Right lobe of liver (tissue), 6 donors: ENCODE measurements around the gene WDR45B. TPM values are rescaled to one million over a fixed set of nuclear protein-coding genes. Genes with fewer than 3 reads are reported as not detected.
A peak's percentile ranks its signal among the peaks of the same experiment; 100 is the strongest.

Experiments
- ATAC-seq, 4 donors: fragments of 200-7000 bp; cut with Tn5 transposase; one replicate each; pipeline ENCODE4 v1.9.1; 2020; ENCODE audit warnings: mild to moderate bottlenecking in 4 of 4, moderate library complexity in 4 of 4
- DNase-seq, 3 donors: peaks; one replicate each; pipeline ENCODE4 v3.0.0-alpha.2; 2020
- H3K27ac ChIP-seq, 3 donors: fragments of 200-600 bp; one replicate each; pipeline ENCODE4 v1.8.0; 2022
- H3K27me3 ChIP-seq, 2 donors: fragments of 200-600 bp; one replicate each; pipeline ENCODE4 v1.8.0; 2022
- H3K36me3 ChIP-seq, 4 donors: fragments of 200-600 bp; sonication (generic) in 1 of 4; one replicate each; pipeline versions ENCODE4 v1.5.1 to v1.8.0; 2017 to 2022; ENCODE audit warnings: control low read depth in 1 of 4
- H3K4me1 ChIP-seq, 4 donors: fragments of 200-600 bp; sonication (generic) in 1 of 4; one replicate each; pipeline versions ENCODE4 v1.5.1 to v1.8.0; 2017 to 2022; ENCODE audit warnings: control low read depth in 1 of 4
- H3K4me3 ChIP-seq, 3 donors: fragments of 200-600 bp; one replicate each; pipeline ENCODE4 v1.8.0; 2022
- H3K9me3 ChIP-seq, 4 donors: fragments of 200-600 bp; sonication (generic) in 1 of 4; one replicate each; pipeline versions ENCODE4 v1.5.1 to v1.8.0; 2017 to 2022; ENCODE audit warnings: control low read depth in 1 of 4
- CTCF ChIP-seq, 4 donors: fragments of 200-600 bp in 3 of 4; fragments of 450-650 bp in 1 of 4; IDR thresholded peaks; one replicate each; pipeline versions ENCODE4 v1.5.1 to v1.8.0; 2016 to 2022; ENCODE audit warnings: antibody characterized with exemption in 4 of 4, mild to moderate bottlenecking in 2 of 4
- POLR2A ChIP-seq: fragments of 450-650 bp; IDR thresholded peaks from one replicate; pipeline ENCODE4 v1.6.1; 2017; ENCODE audit warnings: antibody characterized with exemption, mild to moderate bottlenecking
- WGBS: methylation state at CpG from one replicate; pipeline ENCODE4 v1.1.6; 2018; ENCODE audit warnings: low coverage, low lambda C conversion rate; ENCODE audit not compliant: insufficient coverage; ENCODE audit errors: missing lambda C conversion rate; 5-methylcytosine and 5-hydroxymethylcytosine counted together
- intact Hi-C, 2 donors: fragments of 100-400 bp; cut with DNase I; formaldehyde crosslinking; loops; one replicate each; pipeline versions ENCODE4 v1.11.2 to v1.14.1; 2022
- total RNA-seq, 6 experiments: library from RNA; depleted of rRNA in 2 of 6; stranded (reverse); fragments of >200 nt in 2 of 6; fragmentation: NEBNext Ultra II Directional in 3 of 6; extraction: Animal tissue kit (Norgen Biotek cat#: 25700) in 3 of 6; gene quantifications; one replicate each; pipeline versions ENCODE4 v1.1.0 to v1.2.4, GENCODE V29; 2016 to 2023
- donor health status: DM: no; HTN: yes; CAD: no.
- donor health status: DM: no; HTN: no; CAD: no.
- donor health status: DM: no; HTN: no; CAD: no.
- donor health status: DM: no; HTN: yes; CAD: no.
- donor health status: DM: no; HTN: yes; CAD: no.

Gene WDR45B
- total RNA-seq, 6 experiments from 2014 or later, result 27.7 to 40.7 (median 31.6) TPM

DNA sequence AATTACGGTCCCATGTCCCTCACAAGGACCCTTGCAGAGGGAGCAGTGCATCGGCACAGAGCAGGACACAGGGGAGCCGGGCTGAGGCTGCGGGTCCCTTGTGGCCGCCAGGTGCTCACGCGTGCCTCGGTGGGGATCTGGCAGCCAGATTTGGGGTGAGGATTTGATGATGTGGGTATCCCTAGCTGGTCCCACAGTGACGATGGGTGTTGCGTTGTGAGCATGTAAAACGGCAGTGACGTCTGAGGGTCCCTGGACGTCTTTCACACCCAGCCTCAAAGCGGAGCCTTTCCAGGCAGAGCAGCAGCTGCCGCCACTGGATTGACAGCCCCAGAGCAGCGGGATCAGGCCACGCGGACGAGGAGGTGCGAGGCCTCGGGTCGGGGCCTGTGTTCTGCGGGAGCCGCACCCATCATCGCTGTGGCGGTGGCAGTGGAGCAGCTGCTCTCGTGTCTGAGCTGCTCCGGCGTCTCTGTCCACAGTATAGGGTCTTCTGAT lies 54.6 kb downstream of the WDR45B start:
- no peak for TF ChIP-seq POLR2A
- TF ChIP-seq CTCF (IDR thresholded peaks at IDR 0.05), result no peak
- DNase-seq (peak in 1 of 3 donors; percentile 57), ATAC-seq (peak in 1 of 4 donors; percentile 1)
- Histone ChIP-seq H3K27me3 (no peaks in the 10 kb centered on the region), H3K4me3 (peak overlapping the region; percentile 36 to 70 (median 59)), H3K4me1 (peaks cover 0 to 9% (median 4%) of the 10 kb centered on the region in 4 donors), H3K27ac (peak overlapping the region; percentile 72 to 93 (median 90)), H3K36me3 (peaks cover 0 to 17% (median 2%) of the 10 kb centered on the region in 4 donors), H3K9me3 (no peaks in the 10 kb centered on the region)
- WGBS, result 31% methylated on average over 7 of the region's 29 CpGs
- intact Hi-C loops, result no loop called here

DNA sequence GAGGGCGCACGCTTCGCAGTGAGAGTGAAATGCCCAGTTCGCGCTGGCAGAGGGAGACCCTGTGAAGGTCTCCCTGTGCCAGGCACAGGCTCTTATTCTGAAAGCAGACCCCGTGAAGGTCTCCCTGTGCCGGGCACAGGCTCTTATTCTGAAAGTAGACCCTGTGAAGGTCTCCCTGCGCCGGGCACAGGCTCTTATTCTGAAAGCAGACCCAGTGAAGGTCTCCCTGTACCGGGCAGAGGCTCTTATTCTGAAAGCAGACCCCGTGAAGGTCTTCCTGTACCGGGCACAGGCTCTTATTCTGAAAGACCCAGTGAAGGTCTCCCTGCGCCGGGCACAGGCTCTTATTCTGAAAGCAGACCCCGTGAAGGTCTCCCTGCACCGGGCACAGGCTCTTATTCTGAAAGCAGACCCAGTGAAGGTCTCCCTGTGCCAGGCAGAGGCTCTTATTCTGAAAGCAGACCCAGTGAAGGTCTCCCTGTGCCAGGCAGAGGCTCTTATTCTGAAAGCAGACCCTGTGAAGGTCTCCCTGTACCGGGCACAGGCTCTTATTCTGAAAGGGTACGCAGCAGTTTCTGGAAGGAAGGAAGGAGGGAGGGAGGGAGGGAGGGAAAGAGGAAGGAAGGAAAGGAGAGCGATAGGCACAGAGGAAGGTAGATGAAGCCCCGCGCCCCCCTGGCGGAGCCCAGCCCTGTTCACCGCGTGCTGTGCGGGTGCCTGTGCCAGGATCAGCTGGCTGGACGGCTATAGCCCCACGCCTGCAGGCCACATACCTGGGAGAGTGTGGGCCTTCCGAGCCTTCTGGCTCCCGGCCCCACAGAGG lies 55.3 kb downstream of the WDR45B start:
- peak; percentile 50 to 70 (median 55) for ATAC-seq
- peak in 2 of 3 donors; percentile 66 to 81 for DNase-seq
- Histone ChIP-seq H3K9me3 (no peaks in the 10 kb centered on the region), H3K4me3 (peak overlapping the region; percentile 36 to 70 (median 59)), H3K27me3 (no peaks in the 10 kb centered on the region), H3K27ac (peak overlapping the region; percentile 72 to 93 (median 90)), H3K4me1 (peaks cover 0 to 9% (median 4%) of the 10 kb centered on the region in 4 donors), H3K36me3 (peaks cover 0 to 18% (median 2%) of the 10 kb centered on the region in 4 donors)
- WGBS, result 12% methylated on average over 19 of the region's 29 CpGs
- intact Hi-C loops, result no loop called here
- TF ChIP-seq POLR2A (no peak), CTCF (IDR thresholded peaks at IDR 0.05) (no peak)

DNA sequence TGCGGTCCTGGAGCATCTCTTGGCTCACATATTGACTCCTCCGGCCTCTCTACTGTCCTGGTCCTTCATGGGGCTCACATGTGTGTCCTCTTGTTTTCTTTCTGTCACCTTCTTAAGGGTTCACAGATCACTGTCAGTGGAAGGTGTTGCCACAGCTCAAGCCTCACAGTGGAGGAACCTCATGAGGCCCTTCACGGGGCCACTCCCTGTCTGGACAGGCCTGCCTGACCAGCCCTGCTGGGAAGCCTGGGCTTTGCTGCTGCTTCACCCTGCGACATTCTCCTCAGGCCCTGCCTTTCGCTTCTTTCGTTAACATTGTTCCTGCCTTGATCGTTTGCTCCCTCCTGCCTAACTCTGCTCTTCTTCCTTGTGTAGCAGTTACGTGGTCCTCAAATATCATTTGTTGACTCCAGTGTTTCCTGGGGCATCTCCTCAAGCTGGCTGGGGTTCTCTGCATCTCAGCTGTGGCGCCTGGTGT lies 55.9 kb downstream of the WDR45B start:
- Histone ChIP-seq H3K27me3 (no peaks in the 10 kb centered on the region), H3K4me3 (no peak overlapping the region), H3K36me3 (peaks cover 0 to 23% (median 2%) of the 10 kb centered on the region in 4 donors), H3K27ac (peak overlapping the region; percentile 72 to 93 (median 90)), H3K4me1 (peaks cover 0 to 9% (median 4%) of the 10 kb centered on the region in 4 donors), H3K9me3 (no peaks in the 10 kb centered on the region)
- DNase-seq (peak in 1 of 3 donors; percentile 54), ATAC-seq (peak; percentile 16 to 21 (median 18))
- intact Hi-C loops, result no loop called here
- no peak for TF ChIP-seq CTCF (IDR thresholded peaks at IDR 0.05)
- no peak for TF ChIP-seq POLR2A
- 65% methylated on average over 6 of the region's 9 CpGs for WGBS

DNA sequence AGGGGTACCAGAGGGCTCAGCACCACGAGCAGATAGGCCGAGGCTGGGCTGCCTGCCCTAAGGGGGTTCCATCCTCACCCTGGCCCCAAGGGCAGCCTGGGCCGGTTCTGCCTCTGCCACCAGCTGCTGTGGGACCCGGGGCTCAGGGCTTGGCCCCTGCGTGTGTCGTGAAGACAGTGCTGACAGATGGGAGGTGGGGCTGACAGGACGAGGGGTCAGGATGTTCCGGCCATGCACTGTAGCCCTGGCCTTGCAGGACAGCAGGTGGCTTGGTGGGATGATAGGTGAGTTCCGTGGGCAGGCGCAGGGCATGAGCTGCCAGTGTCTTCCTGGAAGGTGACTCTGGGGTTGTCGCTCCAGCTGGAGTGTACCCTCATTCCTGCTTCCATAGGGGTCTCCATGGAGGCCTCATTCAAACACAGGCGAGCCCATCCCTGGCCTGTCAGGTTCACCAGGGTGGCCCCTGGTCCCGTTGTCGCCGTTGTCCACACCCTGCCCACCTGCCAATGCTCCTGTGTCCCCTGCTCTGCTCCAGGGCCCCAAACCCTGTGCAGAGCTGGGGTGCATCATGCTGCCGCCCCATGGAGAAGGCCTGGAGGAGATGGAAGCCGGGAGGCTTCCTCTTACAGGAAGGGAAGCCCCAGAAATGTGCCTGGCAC lies 57.2 kb downstream of the WDR45B start:
- no peaks in the 10 kb centered on the region for H3K27me3 ChIP-seq
- peaks cover 0 to 26% (median 3%) of the 10 kb centered on the region in 4 donors for H3K36me3 ChIP-seq
- no peaks in the 10 kb centered on the region for H3K9me3 ChIP-seq
- peak overlapping the region in 2 of 3 donors; percentile 10 to 93 for H3K27ac ChIP-seq
- peak in 2 of 4 donors; percentile 3 to 12 for ATAC-seq
- peaks cover 0 to 9% (median 4%) of the 10 kb centered on the region in 4 donors for H3K4me1 ChIP-seq
- TF ChIP-seq POLR2A (no peak), CTCF (IDR thresholded peaks at IDR 0.05) (no peak)
- DNase-seq, result peak in 1 of 3 donors; percentile 53
- whole genome bisulfite sequencing, result 69% methylated on average over 5 of the region's 17 CpGs
- no peak overlapping the region for H3K4me3 ChIP-seq
- intact Hi-C loops, result no loop called here
